Measurements from ENCODE around the gene COL2A1.

DNA sequence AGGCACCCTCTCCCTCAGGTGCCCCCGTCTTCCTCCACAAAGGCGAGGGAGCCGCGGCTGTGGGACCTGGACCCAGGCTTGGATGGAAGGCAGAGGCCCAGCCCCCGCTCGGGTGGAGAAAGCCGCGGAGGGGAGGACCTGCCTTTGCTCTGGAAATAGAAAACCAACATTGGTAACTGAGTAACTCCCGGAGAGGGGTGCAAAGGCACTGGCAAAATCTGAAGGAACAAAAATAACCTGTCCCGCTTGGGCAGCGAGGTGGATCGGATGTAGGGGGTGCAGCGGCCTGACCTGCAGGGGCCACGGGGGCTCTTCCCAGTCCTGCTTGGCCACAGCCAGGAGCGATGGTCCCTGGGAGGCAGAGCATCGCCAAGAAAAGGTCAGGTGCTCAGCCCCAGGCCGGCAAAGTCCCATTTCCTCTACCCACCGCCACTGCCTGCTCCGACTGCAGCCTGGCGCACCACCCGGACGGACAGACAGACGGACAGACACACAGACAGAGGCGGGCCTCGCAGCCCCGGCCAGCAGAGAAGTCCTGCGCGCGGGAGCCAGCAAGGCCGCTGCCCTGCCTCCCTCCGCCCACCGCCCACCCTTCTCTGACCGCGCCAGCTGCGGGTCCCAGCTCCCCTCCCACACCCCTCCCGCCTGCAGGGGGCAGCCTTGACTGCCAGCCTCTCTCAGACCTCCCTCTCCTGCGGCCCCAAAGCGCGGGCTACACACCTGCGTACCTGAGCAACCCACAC, 62.2 kb downstream of the COL2A1 start:
- TF ChIP-seq POLR2A (IDR thresholded peaks at IDR 0.05; ENCODE audit: low read depth, low read length) (no peak), POLR2AphosphoS5 (IDR thresholded peaks at IDR 0.05; ENCODE audit: low read depth, low read length) (no peak), TAF1 (IDR thresholded peaks at IDR 0.05; ENCODE audit: borderline replicate concordance, low read depth, low read length) (no peak)

All from GM12892 (cell line).